22Rv1 (cell line): ENCODE results near the gene ACTR5.

ENCODE experiments used
- CTCF ChIP-seq: fragments of 450-650 bp; IDR thresholded peaks from 2 replicates; pipeline ENCODE4 v1.5.1; 2017; ENCODE audit warnings: mild to moderate bottlenecking
- ZFX ChIP-seq: fragments of 450-650 bp; IDR thresholded peaks from 2 replicates; pipeline ENCODE4 v1.6.1; 2017; ENCODE audit warnings: antibody characterized with exemption, borderline replicate concordance

- TF ChIP-seq CTCF: no peak
- no peak for TF ChIP-seq ZFX
These were observed 9.0 kb downstream of the ACTR5 start for GRCh38 chr20:38757145-38757775.
